Measurements from ENCODE around the gene RYR1.

- TF ChIP-seq CTCF (IDR thresholded peaks at IDR 0.05; ENCODE audit: poor library complexity): no peak
- TF ChIP-seq EZH2 (IDR thresholded peaks at IDR 0.05; ENCODE audit: borderline replicate concordance): no peak
- no peak for TF ChIP-seq EZH2phosphoT487 (IDR thresholded peaks at IDR 0.05; ENCODE audit: low read depth, severe bottlenecking, unreplicated experiment)
Measured at GRCh38 chr19:38411041-38411712, 22.3 kb upstream of the RYR1 start.

Data from hepatocyte (in vitro differentiated cells).